ENCODE measurements around the gene EPN3.

Gene EPN3

DNA sequence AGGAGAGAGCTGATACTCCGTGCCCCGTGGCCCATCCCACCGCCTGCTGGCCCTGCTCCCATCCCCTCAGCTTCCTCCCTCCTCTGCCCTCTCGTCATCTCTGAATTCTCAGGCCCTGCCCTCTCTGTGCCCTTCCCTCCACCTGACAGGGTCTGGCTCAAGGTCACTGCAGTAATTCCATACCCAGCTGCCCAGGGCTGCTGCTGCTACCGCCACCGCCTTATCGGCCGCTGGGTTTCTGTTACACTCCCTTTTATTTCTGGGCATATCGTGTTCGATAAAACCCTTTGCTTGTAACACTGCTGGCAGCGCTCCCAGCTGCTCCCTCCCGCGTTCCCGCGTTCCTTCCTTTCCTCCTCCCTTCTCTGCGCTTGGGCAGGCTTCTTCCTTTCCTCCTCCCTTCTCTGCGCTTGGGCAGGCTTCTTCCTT is 1.2 kb downstream of the EPN3 start (continued):
- TF ChIP-seq, protein P1, sequence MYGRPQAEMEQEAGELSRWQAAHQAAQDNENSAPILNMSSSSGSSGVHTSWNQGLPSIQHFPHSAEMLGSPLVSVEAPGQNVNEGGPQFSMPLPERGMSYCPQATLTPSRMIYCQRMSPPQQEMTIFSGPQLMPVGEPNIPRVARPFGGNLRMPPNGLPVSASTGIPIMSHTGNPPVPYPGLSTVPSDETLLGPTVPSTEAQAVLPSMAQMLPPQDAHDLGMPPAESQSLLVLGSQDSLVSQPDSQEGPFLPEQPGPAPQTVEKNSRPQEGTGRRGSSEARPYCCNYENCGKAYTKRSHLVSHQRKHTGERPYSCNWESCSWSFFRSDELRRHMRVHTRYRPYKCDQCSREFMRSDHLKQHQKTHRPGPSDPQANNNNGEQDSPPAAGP (tag by site-specific recombination; IDR thresholded peaks at IDR 0.05): peak; percentile 51; the same call in 1 of the 2 replicates
- peak; percentile 49 for TF ChIP-seq ZNF335 (tag by site-specific recombination; conservative IDR thresholded peaks at IDR 0.05)
- TF ChIP-seq ZNF843 (tag by site-specific recombination; IDR thresholded peaks at IDR 0.05): peak; percentile 47; the same call in 1 of the 2 replicates
- TF ChIP-seq, protein P2, sequence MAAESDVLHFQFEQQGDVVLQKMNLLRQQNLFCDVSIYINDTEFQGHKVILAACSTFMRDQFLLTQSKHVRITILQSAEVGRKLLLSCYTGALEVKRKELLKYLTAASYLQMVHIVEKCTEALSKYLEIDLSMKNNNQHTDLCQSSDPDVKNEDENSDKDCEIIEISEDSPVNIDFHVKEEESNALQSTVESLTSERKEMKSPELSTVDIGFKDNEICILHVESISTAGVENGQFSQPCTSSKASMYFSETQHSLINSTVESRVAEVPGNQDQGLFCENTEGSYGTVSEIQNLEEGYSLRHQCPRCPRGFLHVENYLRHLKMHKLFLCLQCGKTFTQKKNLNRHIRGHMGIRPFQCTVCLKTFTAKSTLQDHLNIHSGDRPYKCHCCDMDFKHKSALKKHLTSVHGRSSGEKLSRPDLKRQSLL (tag by site-specific recombination; IDR thresholded peaks at IDR 0.05): no peak
- 0 out of 2 replicates have a peak, but pooled peaks have one; percentile 55 for TF ChIP-seq BCL11A (tag by site-specific recombination; IDR thresholded peaks at IDR 0.05; ENCODE audit: low read depth)
- TF ChIP-seq ZNF600 (tag by site-specific recombination; IDR thresholded peaks at IDR 0.05): peak; percentile 100
- peak; percentile 88 for TF ChIP-seq WT1 (tag by site-specific recombination; IDR thresholded peaks at IDR 0.05)
- TF ChIP-seq, protein P3, sequence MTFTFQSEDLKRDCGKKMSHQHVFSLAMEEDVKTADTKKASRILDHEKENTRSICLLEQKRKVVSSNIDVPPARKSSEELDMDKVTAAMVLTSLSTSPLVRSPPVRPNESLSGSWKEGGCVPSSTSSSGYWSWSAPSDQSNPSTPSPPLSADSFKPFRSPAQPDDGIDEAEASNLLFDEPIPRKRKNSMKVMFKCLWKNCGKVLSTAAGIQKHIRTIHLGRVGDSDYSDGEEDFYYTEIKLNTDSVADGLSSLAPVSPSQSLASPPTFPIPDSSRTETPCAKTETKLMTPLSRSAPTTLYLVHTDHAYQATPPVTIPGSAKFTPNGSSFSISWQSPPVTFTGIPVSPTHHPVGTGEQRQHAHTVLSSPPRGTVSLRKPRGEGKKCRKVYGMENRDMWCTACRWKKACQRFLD (tag by site-specific recombination; IDR thresholded peaks at IDR 0.05): no peak
- no peak for TF ChIP-seq ZNF473 (tag by site-specific recombination; IDR thresholded peaks at IDR 0.05)
- 0 out of 2 replicates have a peak, but pooled peaks have one; percentile 41 for TF ChIP-seq KLF16 (tag by site-specific recombination; IDR thresholded peaks at IDR 0.05)
- peak; percentile 71 for TF ChIP-seq ZEB2 (tag by site-specific recombination; IDR thresholded peaks at IDR 0.05)
- peak; percentile 74; the same call in 1 of the 2 replicates for TF ChIP-seq ZNF341 (tag by site-specific recombination; IDR thresholded peaks at IDR 0.05; ENCODE audit: low read depth)
- TF ChIP-seq BCL11B (tag by site-specific recombination; IDR thresholded peaks at IDR 0.05; ENCODE audit: low read depth): 0 out of 2 replicates have a peak, but pooled peaks have one; percentile 25

DNA sequence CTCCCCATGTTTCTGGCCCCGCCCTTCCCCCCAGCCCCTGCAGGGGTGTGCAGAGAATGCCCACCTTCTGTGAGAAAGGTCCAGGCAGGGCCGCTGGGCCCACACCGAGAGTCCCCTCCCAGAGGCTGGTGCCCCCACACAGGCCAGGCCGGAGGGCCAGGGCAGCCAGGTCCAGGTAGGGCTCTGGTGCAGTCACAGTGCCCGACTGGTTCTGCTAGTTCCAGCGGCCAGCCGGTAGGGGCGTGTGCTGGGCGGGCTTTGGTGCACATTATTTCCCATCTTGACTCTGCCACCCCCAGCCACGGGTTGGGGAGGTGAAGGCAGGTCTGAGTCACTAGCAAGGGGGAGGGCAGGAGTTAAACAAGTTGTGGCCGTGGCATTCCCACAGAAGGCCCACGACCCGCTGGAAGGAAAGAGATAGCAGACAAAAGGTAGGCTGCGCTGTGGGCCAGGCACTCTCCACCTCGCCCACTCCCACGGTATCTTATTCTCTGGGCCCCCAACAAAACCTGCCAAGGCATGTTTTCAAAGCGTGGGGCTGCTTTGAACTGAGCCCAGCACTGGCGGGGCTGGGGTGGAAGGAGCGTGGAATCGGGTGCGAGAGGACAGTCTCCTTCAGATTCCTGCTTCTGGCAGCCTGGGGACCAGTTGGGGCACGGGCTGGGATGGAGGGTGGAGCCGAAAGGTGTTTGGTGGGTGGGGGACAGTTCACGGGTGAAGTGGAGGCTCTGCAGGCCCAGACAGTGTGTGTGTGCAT is 1.9 kb downstream of the EPN3 start:
- Histone ChIP-seq H3K36me3 (ENCODE audit: control insufficient read depth in 2 of 2, insufficient read depth in 1 of 2, low read length in 2 of 2) (no peaks in the 10 kb centered on the region), H3K27ac (ENCODE audit: extremely low read depth, low read depth, low read length) (peak overlapping the region; percentile 7; the same call in 1 of the 2 replicates), H3K9me3 (ENCODE audit: control insufficient read depth, insufficient read depth, low read depth, low read length) (no peaks in the 10 kb centered on the region), H3K4me3 (ENCODE audit: low read depth, low read length) (no peak overlapping the region), H3K4me1 (ENCODE audit: control insufficient read depth, insufficient read depth, low read length) (peaks cover 19% of the 10 kb centered on the region)
- ChIA-PET CTCF (interaction anchor here (0.5 to 0.9 kb wide), 3 partner anchors 12 to 150 kb away, joined by 3 to 4 read pairs (median 3); partner anchors contain the start of gene SPATA20), POLR2A (no interaction called here)
- TF ChIP-seq, protein P4, sequence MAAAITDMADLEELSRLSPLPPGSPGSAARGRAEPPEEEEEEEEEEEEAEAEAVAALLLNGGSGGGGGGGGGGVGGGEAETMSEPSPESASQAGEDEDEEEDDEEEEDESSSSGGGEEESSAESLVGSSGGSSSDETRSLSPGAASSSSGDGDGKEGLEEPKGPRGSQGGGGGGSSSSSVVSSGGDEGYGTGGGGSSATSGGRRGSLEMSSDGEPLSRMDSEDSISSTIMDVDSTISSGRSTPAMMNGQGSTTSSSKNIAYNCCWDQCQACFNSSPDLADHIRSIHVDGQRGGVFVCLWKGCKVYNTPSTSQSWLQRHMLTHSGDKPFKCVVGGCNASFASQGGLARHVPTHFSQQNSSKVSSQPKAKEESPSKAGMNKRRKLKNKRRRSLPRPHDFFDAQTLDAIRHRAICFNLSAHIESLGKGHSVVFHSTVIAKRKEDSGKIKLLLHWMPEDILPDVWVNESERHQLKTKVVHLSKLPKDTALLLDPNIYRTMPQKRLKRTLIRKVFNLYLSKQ (tag by site-specific recombination; IDR thresholded peaks at IDR 0.05; ENCODE audit: borderline replicate concordance): no peak
- TF ChIP-seq, protein P5, sequence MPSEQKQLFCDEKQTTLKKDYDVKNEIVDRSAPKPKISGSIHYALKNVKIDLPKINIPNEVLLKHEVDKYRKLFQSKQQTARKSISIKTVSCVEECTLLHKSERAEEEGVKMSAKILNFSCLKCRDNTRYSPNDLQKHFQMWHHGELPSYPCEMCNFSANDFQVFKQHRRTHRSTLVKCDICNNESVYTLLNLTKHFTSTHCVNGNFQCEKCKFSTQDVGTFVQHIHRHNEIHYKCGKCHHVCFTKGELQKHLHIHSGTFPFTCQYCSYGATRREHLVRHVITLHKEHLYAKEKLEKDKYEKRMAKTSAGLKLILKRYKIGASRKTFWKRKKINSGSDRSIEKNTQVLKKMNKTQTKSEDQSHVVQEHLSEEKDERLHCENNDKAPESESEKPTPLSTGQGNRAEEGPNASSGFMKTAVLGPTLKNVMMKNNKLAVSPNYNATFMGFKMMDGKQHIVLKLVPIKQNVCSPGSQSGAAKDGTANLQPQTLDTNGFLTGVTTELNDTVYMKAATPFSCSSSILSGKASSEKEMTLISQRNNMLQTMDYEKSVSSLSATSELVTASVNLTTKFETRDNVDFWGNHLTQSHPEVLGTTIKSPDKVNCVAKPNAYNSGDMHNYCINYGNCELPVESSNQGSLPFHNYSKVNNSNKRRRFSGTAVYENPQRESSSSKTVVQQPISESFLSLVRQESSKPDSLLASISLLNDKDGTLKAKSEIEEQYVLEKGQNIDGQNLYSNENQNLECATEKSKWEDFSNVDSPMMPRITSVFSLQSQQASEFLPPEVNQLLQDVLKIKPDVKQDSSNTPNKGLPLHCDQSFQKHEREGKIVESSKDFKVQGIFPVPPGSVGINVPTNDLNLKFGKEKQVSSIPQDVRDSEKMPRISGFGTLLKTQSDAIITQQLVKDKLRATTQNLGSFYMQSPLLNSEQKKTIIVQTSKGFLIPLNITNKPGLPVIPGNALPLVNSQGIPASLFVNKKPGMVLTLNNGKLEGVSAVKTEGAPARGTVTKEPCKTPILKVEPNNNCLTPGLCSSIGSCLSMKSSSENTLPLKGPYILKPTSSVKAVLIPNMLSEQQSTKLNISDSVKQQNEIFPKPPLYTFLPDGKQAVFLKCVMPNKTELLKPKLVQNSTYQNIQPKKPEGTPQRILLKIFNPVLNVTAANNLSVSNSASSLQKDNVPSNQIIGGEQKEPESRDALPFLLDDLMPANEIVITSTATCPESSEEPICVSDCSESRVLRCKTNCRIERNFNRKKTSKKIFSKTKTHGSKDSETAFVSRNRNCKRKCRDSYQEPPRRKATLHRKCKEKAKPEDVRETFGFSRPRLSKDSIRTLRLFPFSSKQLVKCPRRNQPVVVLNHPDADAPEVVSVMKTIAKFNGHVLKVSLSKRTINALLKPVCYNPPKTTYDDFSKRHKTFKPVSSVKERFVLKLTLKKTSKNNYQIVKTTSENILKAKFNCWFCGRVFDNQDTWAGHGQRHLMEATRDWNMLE (tag by site-specific recombination; conservative IDR thresholded peaks at IDR 0.05; ENCODE audit: low read depth): no peak
- TF ChIP-seq, protein P6, sequence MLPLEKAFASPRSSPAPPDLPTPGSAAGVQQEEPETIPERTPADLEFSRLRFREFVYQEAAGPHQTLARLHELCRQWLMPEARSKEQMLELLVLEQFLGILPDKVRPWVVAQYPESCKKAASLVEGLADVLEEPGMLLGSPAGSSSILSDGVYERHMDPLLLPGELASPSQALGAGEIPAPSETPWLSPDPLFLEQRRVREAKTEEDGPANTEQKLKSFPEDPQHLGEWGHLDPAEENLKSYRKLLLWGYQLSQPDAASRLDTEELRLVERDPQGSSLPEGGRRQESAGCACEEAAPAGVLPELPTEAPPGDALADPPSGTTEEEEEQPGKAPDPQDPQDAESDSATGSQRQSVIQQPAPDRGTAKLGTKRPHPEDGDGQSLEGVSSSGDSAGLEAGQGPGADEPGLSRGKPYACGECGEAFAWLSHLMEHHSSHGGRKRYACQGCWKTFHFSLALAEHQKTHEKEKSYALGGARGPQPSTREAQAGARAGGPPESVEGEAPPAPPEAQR (tag by site-specific recombination; IDR thresholded peaks at IDR 0.05): no peak
- TF ChIP-seq, protein P7, sequence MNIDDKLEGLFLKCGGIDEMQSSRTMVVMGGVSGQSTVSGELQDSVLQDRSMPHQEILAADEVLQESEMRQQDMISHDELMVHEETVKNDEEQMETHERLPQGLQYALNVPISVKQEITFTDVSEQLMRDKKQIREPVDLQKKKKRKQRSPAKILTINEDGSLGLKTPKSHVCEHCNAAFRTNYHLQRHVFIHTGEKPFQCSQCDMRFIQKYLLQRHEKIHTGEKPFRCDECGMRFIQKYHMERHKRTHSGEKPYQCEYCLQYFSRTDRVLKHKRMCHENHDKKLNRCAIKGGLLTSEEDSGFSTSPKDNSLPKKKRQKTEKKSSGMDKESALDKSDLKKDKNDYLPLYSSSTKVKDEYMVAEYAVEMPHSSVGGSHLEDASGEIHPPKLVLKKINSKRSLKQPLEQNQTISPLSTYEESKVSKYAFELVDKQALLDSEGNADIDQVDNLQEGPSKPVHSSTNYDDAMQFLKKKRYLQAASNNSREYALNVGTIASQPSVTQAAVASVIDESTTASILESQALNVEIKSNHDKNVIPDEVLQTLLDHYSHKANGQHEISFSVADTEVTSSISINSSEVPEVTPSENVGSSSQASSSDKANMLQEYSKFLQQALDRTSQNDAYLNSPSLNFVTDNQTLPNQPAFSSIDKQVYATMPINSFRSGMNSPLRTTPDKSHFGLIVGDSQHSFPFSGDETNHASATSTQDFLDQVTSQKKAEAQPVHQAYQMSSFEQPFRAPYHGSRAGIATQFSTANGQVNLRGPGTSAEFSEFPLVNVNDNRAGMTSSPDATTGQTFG (tag by site-specific recombination; IDR thresholded peaks at IDR 0.05; ENCODE audit: borderline replicate concordance): no peak
- TF ChIP-seq ZNF324 (tag by site-specific recombination; IDR thresholded peaks at IDR 0.05): no peak
- TF ChIP-seq ZNF544 (tag by site-specific recombination; IDR thresholded peaks at IDR 0.05): no peak
- peak; percentile 95 for TF ChIP-seq ZFHX2 (tag by site-specific recombination; conservative IDR thresholded peaks at IDR 0.05)
- TF ChIP-seq ZNF157 (tag by site-specific recombination; IDR thresholded peaks at IDR 0.05): no peak

All from HEK293 (cell line).